ENCODE measurements around the gene SEPTIN2. TPM values are rescaled to one million over a fixed set of nuclear protein-coding genes. Genes with fewer than 3 reads are reported as not detected.

SEPTIN2 gene
- total RNA-seq, 2 experiments from 2014 or later: 198 to 275 TPM

- Histone ChIP-seq H3K9me3 (ENCODE audit: low read length) (no peaks in the 10 kb centered on the region), H3K36me3 (ENCODE audit: insufficient read depth, low read length) (peaks cover 84% of the 10 kb centered on the region), H3K79me2 (ENCODE audit: insufficient read depth, low read depth, low read length) (peaks cover 4% of the 10 kb centered on the region; the same call in 1 of the 2 replicates), H3K4me1 (ENCODE audit: insufficient read depth, low read length, poor library complexity, severe bottlenecking) (peaks cover 6% of the 10 kb centered on the region), H3K4me2 (ENCODE audit: low read length) (no peak overlapping the region), H4K20me1 (ENCODE audit: insufficient read depth, low read length) (0 out of 2 replicates have a peak, but pooled peaks cover 4% of the 10 kb centered on the region), H3K27ac (ENCODE audit: low read depth, low read length, poor library complexity, severe bottlenecking) (no peak overlapping the region), H2AFZ (ENCODE audit: low read length) (no peak overlapping the region), H3K9me2 (ENCODE audit: insufficient read depth, low read length) (no peaks in the 10 kb centered on the region), H3K4me3 (ENCODE audit: low read depth, low read length, poor library complexity, severe bottlenecking) (no peak overlapping the region)
- no peak for DNase-seq (ENCODE audit: low spot score)
- TF ChIP-seq CTCF (conservative IDR thresholded peaks at IDR 0.05; ENCODE audit: low read length): no peak
- no peak for TF ChIP-seq EZH2phosphoT487 (IDR thresholded peaks at IDR 0.05; ENCODE audit: borderline replicate concordance, low read depth, low read length)
- POLR2A ChIA-PET: no interaction called here
- no TSS peak for BruUV-seq (replicated peaks)
- intact Hi-C loops (cut with micrococcal nuclease; ENCODE audit: unreplicated experiment): loop anchor here (10.0 kb wide), 2 partner anchors 283 to 333 kb away; partner anchors contain the start of genes ATG4B, DTYMK and THAP4
- CTCF ChIA-PET (ENCODE audit: unreplicated experiment): no interaction called here
Measured at GRCh38 chr2:241351640-241352031, 35.9 kb downstream of the SEPTIN2 start.

GRCh38 chr2:241352227-241352626 is 36.5 kb downstream of the SEPTIN2 start:
- Histone ChIP-seq H3K4me1 (ENCODE audit: insufficient read depth, low read length, poor library complexity, severe bottlenecking) (peaks cover 11% of the 10 kb centered on the region), H3K4me3 (ENCODE audit: low read depth, low read length, poor library complexity, severe bottlenecking) (no peak overlapping the region), H3K36me3 (ENCODE audit: insufficient read depth, low read length) (peaks cover 78% of the 10 kb centered on the region), H4K20me1 (ENCODE audit: insufficient read depth, low read length) (0 out of 2 replicates have a peak, but pooled peaks cover 4% of the 10 kb centered on the region), H3K79me2 (ENCODE audit: insufficient read depth, low read depth, low read length) (peaks cover 10% of the 10 kb centered on the region; the same call in 1 of the 2 replicates), H3K4me2 (ENCODE audit: low read length) (no peak overlapping the region), H3K9me2 (ENCODE audit: insufficient read depth, low read length) (no peaks in the 10 kb centered on the region), H3K9me3 (ENCODE audit: low read length) (no peaks in the 10 kb centered on the region), H3K27ac (ENCODE audit: low read depth, low read length, poor library complexity, severe bottlenecking) (no peak overlapping the region), H2AFZ (ENCODE audit: low read length) (no peak overlapping the region)
- no peak for TF ChIP-seq CTCF (conservative IDR thresholded peaks at IDR 0.05; ENCODE audit: low read length)
- no peak for TF ChIP-seq EZH2phosphoT487 (IDR thresholded peaks at IDR 0.05; ENCODE audit: borderline replicate concordance, low read depth, low read length)
- intact Hi-C loops (cut with micrococcal nuclease; ENCODE audit: unreplicated experiment): loop anchor here (10.0 kb wide), 2 partner anchors 283 to 333 kb away; partner anchors contain the start of genes ATG4B, DTYMK and THAP4
- BruUV-seq (replicated peaks): no TSS peak
- CTCF ChIA-PET (ENCODE audit: unreplicated experiment): no interaction called here
- DNase-seq (ENCODE audit: low spot score): no peak
- POLR2A ChIA-PET: no interaction called here

All from OCI-LY7 (cell line).